ENCODE results near the gene COL23A1.

COL23A1 gene

GRCh38 chr5:178237431-178238312 is 352.5 kb downstream of the COL23A1 start:
- intact Hi-C loops (cut with DNase I; ENCODE audit: low total_unique reads) = no loop called here
- H3K4me1 ChIP-seq = peaks cover 0 to 28% (median 4%) of the 10 kb centered on the region in 4 donors
- no peak for DNase-seq
- no peaks in the 10 kb centered on the region for H3K27me3 ChIP-seq
- no peaks in the 10 kb centered on the region for H3K9me3 ChIP-seq
- no peak for TF ChIP-seq CTCF (IDR thresholded peaks at IDR 0.05)
- no peak overlapping the region for H3K4me3 ChIP-seq
- H3K27ac ChIP-seq = peak overlapping the region in 1 of 2 donors; percentile 3
- H3K36me3 ChIP-seq = no peaks in the 10 kb centered on the region

DNA sequence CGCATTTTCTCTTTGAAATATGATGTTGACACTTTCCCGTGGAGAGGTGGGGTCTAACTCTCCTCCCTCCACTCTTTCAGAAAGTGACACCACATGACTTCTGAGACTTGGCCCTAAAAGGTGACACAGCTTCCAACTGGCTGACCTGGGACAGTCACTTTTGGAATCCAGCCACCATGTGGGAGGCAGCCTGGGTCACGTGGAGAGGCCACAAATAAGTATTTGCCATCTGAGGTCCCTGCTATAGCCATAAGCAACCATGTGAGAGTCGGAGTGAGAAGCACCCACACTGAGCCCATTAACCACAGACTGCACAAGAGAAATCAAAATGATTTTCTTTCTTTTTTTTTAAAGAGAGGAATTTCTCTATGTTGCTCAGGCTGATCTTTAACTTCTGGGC is 353.5 kb downstream of the COL23A1 start:
- H3K4me1 ChIP-seq = peaks cover 0 to 32% (median 7%) of the 10 kb centered on the region in 4 donors
- no peak overlapping the region for H3K27ac ChIP-seq
- H3K27me3 ChIP-seq = no peaks in the 10 kb centered on the region
- no peaks in the 10 kb centered on the region for H3K36me3 ChIP-seq
- intact Hi-C loops (cut with DNase I; ENCODE audit: low total_unique reads) = no loop called here
- H3K9me3 ChIP-seq = no peaks in the 10 kb centered on the region
- DNase-seq = no peak
- TF ChIP-seq CTCF (IDR thresholded peaks at IDR 0.05) = no peak
- no peak overlapping the region for H3K4me3 ChIP-seq

DNA sequence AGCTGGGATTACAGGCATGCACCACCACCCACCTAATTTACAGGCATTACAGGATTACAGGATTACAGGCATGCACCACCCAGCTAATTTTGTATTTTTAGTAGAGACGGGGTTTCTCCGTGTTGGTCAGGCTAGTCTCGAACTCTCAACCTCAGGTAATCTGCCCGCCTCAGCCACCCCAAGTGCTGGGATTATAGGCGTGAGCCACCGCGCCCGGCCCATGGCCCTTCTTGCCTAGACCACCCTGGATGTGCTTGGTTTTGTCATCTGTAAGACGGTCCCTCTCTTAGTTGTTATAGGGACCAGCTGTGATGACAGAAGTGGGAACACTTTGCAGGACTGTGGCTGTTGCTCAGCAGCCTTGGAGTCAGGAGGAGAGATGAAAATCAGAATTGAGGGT is 354.1 kb downstream of the COL23A1 start:
- no peak overlapping the region for H3K4me3 ChIP-seq
- no peaks in the 10 kb centered on the region for H3K9me3 ChIP-seq
- H3K4me1 ChIP-seq = peaks cover under 1 to 37% (median 12%) of the 10 kb centered on the region in 4 donors
- peaks cover 0 to 3% (median 0%) of the 10 kb centered on the region in 3 donors for H3K36me3 ChIP-seq
- no peak for DNase-seq
- intact Hi-C loops (cut with DNase I; ENCODE audit: low total_unique reads) = no loop called here
- no peak overlapping the region for H3K27ac ChIP-seq
- TF ChIP-seq CTCF (IDR thresholded peaks at IDR 0.05) = no peak
- H3K27me3 ChIP-seq = no peaks in the 10 kb centered on the region

DNA sequence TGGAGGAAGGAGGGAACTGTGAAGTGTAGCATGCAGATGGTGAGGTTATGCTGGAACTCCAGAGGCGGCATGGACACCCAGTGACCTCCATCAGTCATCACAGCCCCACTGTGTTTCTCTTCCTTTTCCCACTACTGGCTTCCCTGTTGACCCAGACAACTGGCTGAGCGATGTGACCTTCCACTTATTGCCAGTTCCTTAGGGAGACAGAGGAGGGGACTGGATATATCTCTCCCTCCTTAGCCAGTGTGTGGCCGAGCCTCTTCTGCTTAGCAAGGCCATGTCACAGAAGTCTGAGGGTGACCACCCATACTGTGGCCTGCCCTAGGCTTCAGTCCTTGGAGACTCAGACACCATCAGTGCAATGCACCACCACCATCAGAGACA is 354.6 kb downstream of the COL23A1 start:
- Histone ChIP-seq H3K27ac (no peak overlapping the region), H3K27me3 (no peaks in the 10 kb centered on the region), H3K9me3 (no peaks in the 10 kb centered on the region), H3K36me3 (peaks cover 0 to 5% (median 0%) of the 10 kb centered on the region in 3 donors), H3K4me1 (peaks cover 6 to 43% (median 17%) of the 10 kb centered on the region in 4 donors), H3K4me3 (no peak overlapping the region)
- no peak for DNase-seq
- intact Hi-C loops (cut with DNase I; ENCODE audit: low total_unique reads) = no loop called here
- no peak for TF ChIP-seq CTCF (IDR thresholded peaks at IDR 0.05)

DNA sequence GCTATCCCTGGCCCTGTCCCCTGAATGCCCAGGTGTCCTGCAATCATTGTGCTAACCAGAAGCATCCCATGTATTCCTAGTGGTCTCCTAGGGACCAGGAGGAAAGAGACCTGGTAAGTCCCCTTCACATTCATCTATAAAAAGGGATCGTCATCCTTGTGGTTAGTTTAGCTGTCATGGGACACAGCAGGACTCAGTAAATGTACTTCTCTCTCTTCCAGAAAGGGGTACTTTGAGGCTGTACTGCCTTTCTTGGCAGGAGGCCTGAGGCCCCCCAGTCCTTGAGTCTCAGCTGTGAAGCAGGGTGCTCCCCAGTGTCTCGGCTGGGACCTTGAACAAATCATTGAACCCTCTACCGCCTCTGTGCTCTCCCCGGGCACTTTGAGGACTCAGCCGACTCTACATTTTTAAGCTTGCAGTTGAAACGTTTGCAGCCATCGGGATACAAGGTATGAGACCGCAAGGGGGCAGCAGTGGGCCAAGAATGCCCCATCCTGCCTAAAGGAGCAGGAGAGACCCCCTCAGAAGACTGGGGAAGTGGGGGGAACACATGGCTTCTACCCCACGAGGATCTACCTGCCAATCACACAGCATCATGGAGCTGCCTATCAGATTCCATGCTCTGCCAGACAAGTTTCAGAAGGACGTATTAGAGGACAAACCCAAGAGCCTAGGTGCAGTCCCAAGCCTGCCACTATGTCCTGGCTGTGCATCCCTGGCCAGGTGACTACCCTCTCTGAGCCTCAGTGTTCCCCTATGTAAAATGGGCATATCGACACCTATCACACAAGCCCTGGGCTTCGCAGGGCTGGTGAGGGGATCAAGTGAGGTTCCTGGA is 355.2 kb downstream of the COL23A1 start:
- Histone ChIP-seq H3K4me3 (no peak overlapping the region), H3K4me1 (peaks cover 6 to 45% (median 23%) of the 10 kb centered on the region in 4 donors), H3K9me3 (no peaks in the 10 kb centered on the region), H3K27ac (no peak overlapping the region), H3K36me3 (peaks cover under 1 to 9% (median 3%) of the 10 kb centered on the region in 3 donors), H3K27me3 (no peaks in the 10 kb centered on the region)
- TF ChIP-seq CTCF (IDR thresholded peaks at IDR 0.05) = peak; percentile 45 to 62
- intact Hi-C loops (cut with DNase I; ENCODE audit: low total_unique reads) = no loop called here
- DNase-seq = peak in 1 of 2 donors; percentile 63

Measured in tibial artery (tissue), 4 donors.